ENCODE data around the gene LCNL1.

The LCNL1 gene

DNA sequence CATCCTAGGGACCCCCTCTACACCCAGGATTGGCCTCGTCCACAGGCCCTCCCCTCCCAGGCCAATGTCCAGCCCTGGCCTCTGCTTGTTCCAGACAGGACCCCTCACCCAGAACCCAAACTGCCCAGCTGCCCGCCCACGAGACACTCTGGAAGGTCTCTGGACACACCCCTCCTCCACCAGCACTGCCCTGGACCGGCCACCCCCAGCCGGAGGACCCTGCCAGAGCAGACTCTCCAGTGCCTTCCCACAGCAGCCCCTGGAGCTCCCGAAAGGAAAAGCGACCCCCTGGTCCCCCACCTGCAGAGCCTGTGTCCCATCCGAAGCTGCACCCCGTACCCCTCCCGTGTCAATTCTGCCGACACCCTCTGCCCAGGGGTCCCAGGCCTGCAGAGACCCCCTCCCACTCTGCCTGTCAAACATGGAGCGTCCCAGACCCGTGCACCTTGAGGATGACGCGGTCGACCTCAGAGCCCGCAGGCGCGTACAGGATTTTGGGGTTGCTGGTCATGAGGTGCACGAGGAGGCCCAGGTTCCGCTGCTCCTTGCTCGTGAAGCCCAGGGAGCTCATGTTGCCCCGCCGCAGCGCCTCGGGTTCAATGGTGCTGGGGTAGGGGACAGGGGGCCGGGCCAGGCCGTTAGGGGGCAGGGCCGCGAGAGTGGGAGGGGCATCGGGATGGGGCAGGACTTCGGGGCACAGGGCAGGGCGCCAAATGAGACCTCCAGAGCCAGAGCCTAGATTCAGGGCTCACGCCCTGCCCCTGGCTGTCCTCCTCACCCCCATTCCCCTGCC, 37.3 kb downstream of the LCNL1 start:
- Histone ChIP-seq H3K9me3 (no peaks in the 10 kb centered on the region), H3K4me1 (ENCODE audit: control insufficient read depth in 1 of 2, insufficient read depth in 1 of 2, low read depth in 1 of 2, low read length in 1 of 2) (no peaks in the 10 kb centered on the region), H3K27me3 (no peaks in the 10 kb centered on the region), H3K27ac (no peak overlapping the region), H3K4me3 (ENCODE audit: low read depth in 1 of 2, low read length in 1 of 2) (no peak overlapping the region), H3K36me3 (peaks cover 76% of the 10 kb centered on the region)
- TF ChIP-seq, protein P1, sequence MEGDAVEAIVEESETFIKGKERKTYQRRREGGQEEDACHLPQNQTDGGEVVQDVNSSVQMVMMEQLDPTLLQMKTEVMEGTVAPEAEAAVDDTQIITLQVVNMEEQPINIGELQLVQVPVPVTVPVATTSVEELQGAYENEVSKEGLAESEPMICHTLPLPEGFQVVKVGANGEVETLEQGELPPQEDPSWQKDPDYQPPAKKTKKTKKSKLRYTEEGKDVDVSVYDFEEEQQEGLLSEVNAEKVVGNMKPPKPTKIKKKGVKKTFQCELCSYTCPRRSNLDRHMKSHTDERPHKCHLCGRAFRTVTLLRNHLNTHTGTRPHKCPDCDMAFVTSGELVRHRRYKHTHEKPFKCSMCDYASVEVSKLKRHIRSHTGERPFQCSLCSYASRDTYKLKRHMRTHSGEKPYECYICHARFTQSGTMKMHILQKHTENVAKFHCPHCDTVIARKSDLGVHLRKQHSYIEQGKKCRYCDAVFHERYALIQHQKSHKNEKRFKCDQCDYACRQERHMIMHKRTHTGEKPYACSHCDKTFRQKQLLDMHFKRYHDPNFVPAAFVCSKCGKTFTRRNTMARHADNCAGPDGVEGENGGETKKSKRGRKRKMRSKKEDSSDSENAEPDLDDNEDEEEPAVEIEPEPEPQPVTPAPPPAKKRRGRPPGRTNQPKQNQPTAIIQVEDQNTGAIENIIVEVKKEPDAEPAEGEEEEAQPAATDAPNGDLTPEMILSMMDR (IDR thresholded peaks at IDR 0.05), result no peak

- Histone ChIP-seq H3K27me3 (no peaks in the 10 kb centered on the region), H3K9me3 (no peaks in the 10 kb centered on the region), H3K4me1 (ENCODE audit: control insufficient read depth in 1 of 2, insufficient read depth in 1 of 2, low read depth in 1 of 2, low read length in 1 of 2) (no peaks in the 10 kb centered on the region), H3K27ac (no peak overlapping the region), H3K36me3 (peaks cover 67% of the 10 kb centered on the region), H3K4me3 (ENCODE audit: low read depth in 1 of 2, low read length in 1 of 2) (no peak overlapping the region)
- TF ChIP-seq, protein P1 (IDR thresholded peaks at IDR 0.05), result no peak
Observed at GRCh38 chr9:137020771-137021567, 38.2 kb downstream of the LCNL1 start.

DNA sequence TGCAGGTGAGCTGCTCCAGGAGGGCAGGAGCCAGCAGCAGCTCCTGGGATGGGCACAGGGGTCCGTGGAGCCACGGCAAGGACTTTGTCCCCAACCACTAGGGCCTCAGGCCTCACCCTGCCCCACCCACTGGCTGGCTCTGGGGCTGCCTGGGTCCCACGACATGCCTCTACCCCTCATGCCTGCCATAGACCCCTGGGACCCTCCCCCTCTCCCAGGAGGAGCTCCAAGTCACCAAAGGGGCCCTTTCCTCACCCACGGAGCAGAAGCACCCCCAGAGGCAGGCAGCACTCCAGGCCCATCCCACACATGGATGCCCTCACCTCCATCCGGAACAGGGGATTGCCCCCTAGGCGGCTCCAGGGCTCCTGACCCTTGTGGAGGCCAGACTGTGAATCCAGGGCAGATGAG, 38.8 kb downstream of the LCNL1 start:
- Histone ChIP-seq H3K36me3 (peaks cover 61% of the 10 kb centered on the region), H3K27me3 (no peaks in the 10 kb centered on the region), H3K27ac (no peak overlapping the region), H3K9me3 (no peaks in the 10 kb centered on the region), H3K4me3 (ENCODE audit: low read depth in 1 of 2, low read length in 1 of 2) (no peak overlapping the region), H3K4me1 (ENCODE audit: control insufficient read depth in 1 of 2, insufficient read depth in 1 of 2, low read depth in 1 of 2, low read length in 1 of 2) (no peaks in the 10 kb centered on the region)
- TF ChIP-seq, protein P1 (IDR thresholded peaks at IDR 0.05), result no peak

DNA sequence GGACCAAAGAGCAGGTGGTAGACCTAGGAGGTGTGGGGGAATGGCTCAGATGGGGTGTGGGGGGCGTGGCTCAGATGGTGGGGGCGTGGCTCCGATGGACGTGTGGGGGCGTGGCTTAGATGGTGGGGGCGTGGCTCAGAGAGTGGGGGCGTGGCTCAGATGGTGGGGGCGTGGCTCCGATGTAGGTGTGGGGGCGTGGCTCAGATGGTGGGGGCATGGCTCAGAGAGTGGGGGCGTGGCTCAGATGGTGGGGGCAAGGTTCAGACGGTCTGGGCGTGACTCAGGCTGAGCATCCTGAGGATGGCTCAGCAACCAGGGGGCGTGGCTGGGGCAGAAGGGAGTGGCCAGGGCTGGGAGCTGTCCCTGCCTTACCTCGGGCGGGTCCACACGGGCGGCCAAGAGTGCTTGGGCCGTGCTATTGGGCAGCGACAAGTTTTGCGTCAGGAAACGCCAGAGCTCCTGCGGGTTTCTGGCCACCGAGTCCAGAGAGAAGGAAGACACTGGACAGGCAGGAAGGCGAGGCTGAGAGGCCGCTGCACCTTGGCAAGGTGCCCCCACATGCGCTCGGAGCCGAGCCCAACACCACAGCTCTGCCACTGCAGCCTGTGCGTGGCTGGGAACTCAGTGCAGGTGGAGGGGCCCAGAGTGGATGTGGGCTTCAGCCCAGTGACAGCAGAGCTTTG, 39.3 kb downstream of the LCNL1 start:
- Histone ChIP-seq H3K27me3 (peaks cover 5% of the 10 kb centered on the region), H3K9me3 (no peaks in the 10 kb centered on the region), H3K4me1 (ENCODE audit: control insufficient read depth in 1 of 2, insufficient read depth in 1 of 2, low read depth in 1 of 2, low read length in 1 of 2) (peaks cover under 1 to 4% of the 10 kb centered on the region in 2 experiments), H3K4me3 (ENCODE audit: low read depth in 1 of 2, low read length in 1 of 2) (no peak overlapping the region), H3K27ac (no peak overlapping the region), H3K36me3 (peaks cover 56% of the 10 kb centered on the region)
- TF ChIP-seq, protein P1 (IDR thresholded peaks at IDR 0.05), result no peak

GRCh38 chr9:137022662-137023008, 39.8 kb downstream of the LCNL1 start:
- H3K27me3 ChIP-seq, result peaks cover 10% of the 10 kb centered on the region
- H3K4me1 ChIP-seq (ENCODE audit: control insufficient read depth in 1 of 2, insufficient read depth in 1 of 2, low read depth in 1 of 2, low read length in 1 of 2), result peaks cover 5 to 9% of the 10 kb centered on the region in 2 experiments
- no peak overlapping the region for H3K27ac ChIP-seq
- H3K9me3 ChIP-seq, result no peaks in the 10 kb centered on the region
- H3K4me3 ChIP-seq (ENCODE audit: low read depth in 1 of 2, low read length in 1 of 2), result no peak overlapping the region
- peaks cover 50% of the 10 kb centered on the region for H3K36me3 ChIP-seq
- TF ChIP-seq, protein P1 (IDR thresholded peaks at IDR 0.05), result no peak
